Measurements from ENCODE around the gene BRS3. TPM values are rescaled to one million over a fixed set of nuclear protein-coding genes. Genes with fewer than 3 reads are reported as not detected.

BRS3 gene
- total and polyA plus RNA-seq, 2 donors from 2014 or later, result not detected

DNA sequence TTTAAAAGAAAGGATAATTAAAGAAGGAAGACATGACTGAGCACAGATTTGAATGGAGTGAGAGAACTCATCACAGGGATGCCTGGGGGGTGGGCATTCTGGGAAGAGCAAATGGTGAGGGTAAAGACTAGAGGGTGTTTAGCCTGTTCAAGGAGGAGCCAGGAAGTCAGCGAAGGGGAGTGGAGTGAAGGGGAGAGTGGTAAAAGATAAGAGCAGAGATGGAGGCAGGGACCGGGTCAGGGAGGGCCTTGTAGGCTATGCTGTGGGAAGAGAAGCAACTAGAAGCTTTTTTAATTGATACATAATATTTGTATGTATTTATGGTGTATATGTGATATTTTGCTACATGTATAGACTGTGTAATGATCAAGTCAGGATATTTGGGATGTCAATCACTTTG, 42.0 kb downstream of the BRS3 start:
- Histone ChIP-seq H3K36me3 (ENCODE audit: control insufficient read depth in 2 of 3, insufficient read depth in 3 of 3, low read length in 3 of 3) (no peaks in the 10 kb centered on the region), H3K4me3 (ENCODE audit: low read length in 3 of 3) (no peak overlapping the region), H3K4me1 (ENCODE audit: control insufficient read depth in 2 of 3, insufficient read depth in 2 of 3, low read depth in 1 of 3, low read length in 3 of 3) (no peaks in the 10 kb centered on the region), H3K27ac (ENCODE audit: low read depth in 2 of 2, low read length in 2 of 2) (no peak overlapping the region), H3K27me3 (ENCODE audit: control insufficient read depth, insufficient read depth, low read length) (no peaks in the 10 kb centered on the region), H3K9ac (ENCODE audit: low read length in 3 of 3) (no peak overlapping the region), H3K9me3 (ENCODE audit: control insufficient read depth in 2 of 3, insufficient read depth in 1 of 3, low read length in 3 of 3) (no peaks in the 10 kb centered on the region)
- DNase-seq (no peak), FAIRE-seq (no peak)
- TF ChIP-seq, protein P1, sequence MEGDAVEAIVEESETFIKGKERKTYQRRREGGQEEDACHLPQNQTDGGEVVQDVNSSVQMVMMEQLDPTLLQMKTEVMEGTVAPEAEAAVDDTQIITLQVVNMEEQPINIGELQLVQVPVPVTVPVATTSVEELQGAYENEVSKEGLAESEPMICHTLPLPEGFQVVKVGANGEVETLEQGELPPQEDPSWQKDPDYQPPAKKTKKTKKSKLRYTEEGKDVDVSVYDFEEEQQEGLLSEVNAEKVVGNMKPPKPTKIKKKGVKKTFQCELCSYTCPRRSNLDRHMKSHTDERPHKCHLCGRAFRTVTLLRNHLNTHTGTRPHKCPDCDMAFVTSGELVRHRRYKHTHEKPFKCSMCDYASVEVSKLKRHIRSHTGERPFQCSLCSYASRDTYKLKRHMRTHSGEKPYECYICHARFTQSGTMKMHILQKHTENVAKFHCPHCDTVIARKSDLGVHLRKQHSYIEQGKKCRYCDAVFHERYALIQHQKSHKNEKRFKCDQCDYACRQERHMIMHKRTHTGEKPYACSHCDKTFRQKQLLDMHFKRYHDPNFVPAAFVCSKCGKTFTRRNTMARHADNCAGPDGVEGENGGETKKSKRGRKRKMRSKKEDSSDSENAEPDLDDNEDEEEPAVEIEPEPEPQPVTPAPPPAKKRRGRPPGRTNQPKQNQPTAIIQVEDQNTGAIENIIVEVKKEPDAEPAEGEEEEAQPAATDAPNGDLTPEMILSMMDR (IDR thresholded peaks at IDR 0.05; ENCODE audit: borderline replicate concordance, extremely low read depth, insufficient read depth), result no peak
- intact Hi-C loops (cut with DNase I), result no loop called here

DNA sequence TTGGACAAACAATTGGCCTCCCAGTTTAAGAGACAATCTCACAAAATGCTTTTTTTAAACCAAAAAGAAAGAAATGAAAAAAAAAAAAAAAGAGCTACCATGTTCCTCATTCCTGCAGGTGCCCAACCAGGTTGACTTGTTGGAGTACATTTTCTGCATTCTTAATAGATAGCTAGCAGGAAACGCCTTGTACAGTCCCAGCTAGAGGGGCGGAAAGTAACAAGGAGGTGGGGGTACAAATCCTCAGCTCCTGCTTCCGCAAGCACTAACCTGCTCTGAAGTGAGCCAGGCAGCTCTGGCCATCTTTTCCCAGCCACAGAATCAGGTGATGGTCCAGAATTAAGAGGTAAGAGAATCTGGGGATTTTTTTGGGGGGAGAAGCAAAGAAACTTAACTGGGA, 44.2 kb downstream of the BRS3 start, which contains the start of gene VGLL1:
Gene VGLL1 (plus strand): TSS at position 265 of the 400 bp plus-strand sequence. CDS start 3,806 bp downstream, outside the sequence.
- H3K4me3 ChIP-seq (ENCODE audit: low read length in 3 of 3), result no peak within 1 kb of the TSS
- DNase-seq (no peak), FAIRE-seq (no peak)
- H3K4me1 ChIP-seq (ENCODE audit: control insufficient read depth in 2 of 3, insufficient read depth in 2 of 3, low read depth in 1 of 3, low read length in 3 of 3), result no peaks in the 10 kb centered on the region
- H3K36me3 ChIP-seq (ENCODE audit: control insufficient read depth in 2 of 3, insufficient read depth in 3 of 3, low read length in 3 of 3), result no peaks in the 10 kb centered on the region
- intact Hi-C loops (cut with DNase I), result no loop called here
- H3K9me3 ChIP-seq (ENCODE audit: control insufficient read depth in 2 of 3, insufficient read depth in 1 of 3, low read length in 3 of 3), result no peaks in the 10 kb centered on the region
- no peak within 1 kb of the TSS for H3K9ac ChIP-seq (ENCODE audit: low read length in 3 of 3)
- no peak within 1 kb of the TSS for H3K27ac ChIP-seq (ENCODE audit: low read depth in 2 of 2, low read length in 2 of 2)
- TF ChIP-seq, protein P1 (IDR thresholded peaks at IDR 0.05; ENCODE audit: borderline replicate concordance, extremely low read depth, insufficient read depth), result no peak
- H3K27me3 ChIP-seq (ENCODE audit: control insufficient read depth, insufficient read depth, low read length), result peaks cover 3% of the 10 kb centered on the region

DNA sequence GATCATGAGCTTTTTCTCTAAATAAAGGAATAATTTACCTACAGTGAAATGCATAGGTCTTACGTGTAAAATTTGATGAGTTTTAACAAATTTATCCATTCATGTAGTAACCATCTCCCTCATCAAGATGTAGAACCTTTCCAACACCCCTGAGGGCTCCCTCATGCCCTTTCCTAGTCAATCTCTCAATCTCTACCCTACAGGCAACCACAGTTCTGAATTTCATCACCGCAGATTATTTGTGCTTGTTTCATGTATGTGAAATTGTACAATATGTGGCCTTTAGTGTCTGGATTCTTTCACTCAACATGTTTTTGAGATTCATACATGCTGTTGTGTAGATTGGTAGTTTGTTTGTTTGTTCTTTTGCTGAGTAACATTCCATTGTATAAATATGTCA, 46.4 kb downstream of the BRS3 start:
- H3K36me3 ChIP-seq (ENCODE audit: control insufficient read depth in 2 of 3, insufficient read depth in 3 of 3, low read length in 3 of 3), result no peaks in the 10 kb centered on the region
- no peak overlapping the region for H3K9ac ChIP-seq (ENCODE audit: low read length in 3 of 3)
- H3K4me1 ChIP-seq (ENCODE audit: control insufficient read depth in 2 of 3, insufficient read depth in 2 of 3, low read depth in 1 of 3, low read length in 3 of 3), result no peaks in the 10 kb centered on the region
- H3K9me3 ChIP-seq (ENCODE audit: control insufficient read depth in 2 of 3, insufficient read depth in 1 of 3, low read length in 3 of 3), result no peaks in the 10 kb centered on the region
- no peak overlapping the region for H3K4me3 ChIP-seq (ENCODE audit: low read length in 3 of 3)
- intact Hi-C loops (cut with DNase I), result no loop called here
- peaks cover 3% of the 10 kb centered on the region for H3K27me3 ChIP-seq (ENCODE audit: control insufficient read depth, insufficient read depth, low read length)
- DNase-seq, result no peak
- no peak for FAIRE-seq
- TF ChIP-seq, protein P1 (IDR thresholded peaks at IDR 0.05; ENCODE audit: borderline replicate concordance, extremely low read depth, insufficient read depth), result no peak
- H3K27ac ChIP-seq (ENCODE audit: low read depth in 2 of 2, low read length in 2 of 2), result no peak overlapping the region

DNA sequence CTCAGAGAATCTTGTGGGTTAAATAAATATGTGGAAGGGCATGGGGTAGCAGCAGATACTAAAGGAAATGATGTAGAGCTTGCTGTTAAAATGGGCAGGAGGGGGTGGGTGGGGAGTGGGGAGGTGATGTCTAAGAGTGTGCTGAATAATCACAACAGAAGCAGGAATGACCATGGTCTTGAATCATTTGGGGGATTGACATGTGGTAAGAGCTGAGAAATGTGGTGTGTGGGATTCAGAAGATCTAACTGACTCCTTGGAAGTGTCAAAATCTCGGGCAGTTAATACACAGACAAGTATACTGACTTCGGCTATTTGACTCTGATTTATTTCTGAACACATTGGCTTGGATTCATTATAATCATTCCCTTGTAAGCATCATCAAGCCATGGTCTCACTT, 51.1 kb downstream of the BRS3 start:
- H3K4me3 ChIP-seq (ENCODE audit: low read length in 3 of 3), result no peak overlapping the region
- no peaks in the 10 kb centered on the region for H3K9me3 ChIP-seq (ENCODE audit: control insufficient read depth in 2 of 3, insufficient read depth in 1 of 3, low read length in 3 of 3)
- intact Hi-C loops (cut with DNase I), result no loop called here
- H3K4me1 ChIP-seq (ENCODE audit: control insufficient read depth in 2 of 3, insufficient read depth in 2 of 3, low read depth in 1 of 3, low read length in 3 of 3), result no peaks in the 10 kb centered on the region
- H3K27ac ChIP-seq (ENCODE audit: low read depth in 2 of 2, low read length in 2 of 2), result no peak overlapping the region
- H3K9ac ChIP-seq (ENCODE audit: low read length in 3 of 3), result no peak overlapping the region
- DNase-seq (no peak), FAIRE-seq (no peak)
- no peaks in the 10 kb centered on the region for H3K36me3 ChIP-seq (ENCODE audit: control insufficient read depth in 2 of 3, insufficient read depth in 3 of 3, low read length in 3 of 3)
- TF ChIP-seq, protein P1 (IDR thresholded peaks at IDR 0.05; ENCODE audit: borderline replicate concordance, extremely low read depth, insufficient read depth), result no peak
- peaks cover 3% of the 10 kb centered on the region for H3K27me3 ChIP-seq (ENCODE audit: control insufficient read depth, insufficient read depth, low read length)
